Left lung (tissue), 10 donors: ENCODE results near the gene PLEK. TPM values are rescaled to one million over a fixed set of nuclear protein-coding genes. Genes with fewer than 3 reads are reported as not detected.

Source experiments
- ATAC-seq: fragments of 200-7000 bp; cut with Tn5 transposase; one replicate; pipeline ENCODE4 v1.9.1; 2020; ENCODE audit warnings: moderate library complexity
- DNase-seq, 4 donors: peaks; one replicate each; pipeline ENCODE4 v3.0.0-alpha.2; 2013 to 2020
- H3K27ac ChIP-seq, 2 donors: fragments of 200-600 bp; sonication (generic) in 1 of 2; one replicate each; pipeline versions ENCODE4 v1.5.0 to v1.8.0; 2020 to 2021
- H3K27me3 ChIP-seq, 2 donors: fragments of 200-600 bp; sonication (generic) in 1 of 2; one replicate each; pipeline versions ENCODE4 v1.5.0 to v1.8.0; 2020 to 2021
- H3K36me3 ChIP-seq, 2 donors: fragments of 200-600 bp; sonication (generic) in 1 of 2; one replicate each; pipeline versions ENCODE4 v1.5.0 to v1.8.0; 2020 to 2021
- H3K4me1 ChIP-seq, 2 donors: fragments of 200-600 bp; one replicate each; pipeline ENCODE4 v1.8.0; 2021
- H3K4me3 ChIP-seq, 2 donors: fragments of 200-600 bp; sonication (generic) in 1 of 2; one replicate each; pipeline versions ENCODE4 v1.5.0 to v1.8.0; 2020 to 2021; ENCODE audit warnings: mild to moderate bottlenecking in 1 of 2
- H3K9me3 ChIP-seq, 2 donors: fragments of 200-600 bp; sonication (generic) in 1 of 2; one replicate each; pipeline versions ENCODE4 v1.5.0 to v1.8.0; 2020 to 2021
- CTCF ChIP-seq, 2 donors: fragments of 200-600 bp; sonication (generic) in 1 of 2; IDR thresholded peaks; one replicate each; pipeline versions ENCODE4 v1.5.0 to v1.8.0; 2021; ENCODE audit warnings: antibody characterized with exemption in 2 of 2
- intact Hi-C, 2 donors: fragments of 100-400 bp; cut with DNase I; formaldehyde crosslinking; loops; one replicate each; pipeline versions ENCODE4 v1.11.2 to v1.14.2; 2022
- polyA plus RNA-seq, 6 donors: library from polyadenylated mRNA; unstranded; fragments of 120-200 nt; gene quantifications; one replicate each; pipeline ENCODE4 v1.2.1, GENCODE V29; 2013; ENCODE audit not compliant: insufficient read length in 6 of 6
- total RNA-seq, 2 donors: library from RNA; stranded (reverse); fragmentation: NEBNext Ultra II Directional; extraction: Animal tissue kit (Norgen Biotek cat#: 25700); gene quantifications; one replicate each; pipeline ENCODE4 v1.2.1, GENCODE V29; 2021
- donor health status: DM: no; HTN: yes; CAD: no.
- donor health status: DM: no; HTN: no; CAD: no.

The PLEK gene
- total and polyA plus RNA-seq, 8 donors, result 9.0 to 67.3 (median 11.7) TPM

GRCh38 chr2:68413466-68413865, 48.4 kb downstream of the PLEK start:
- Histone ChIP-seq H3K9me3 (no peaks in the 10 kb centered on the region), H3K4me3 (no peak overlapping the region), H3K4me1 (peaks cover 0 to 12% of the 10 kb centered on the region in 2 donors), H3K27ac (no peak overlapping the region), H3K27me3 (no peaks in the 10 kb centered on the region), H3K36me3 (no peaks in the 10 kb centered on the region)
- ATAC-seq, result no peak
- DNase-seq, result no peak
- no peak for TF ChIP-seq CTCF (IDR thresholded peaks at IDR 0.05)
- intact Hi-C loops, result no loop called here

GRCh38 chr2:68414452-68414851, 49.4 kb downstream of the PLEK start:
- ATAC-seq (no peak), DNase-seq (no peak)
- intact Hi-C loops, result no loop called here
- no peak for TF ChIP-seq CTCF (IDR thresholded peaks at IDR 0.05)
- Histone ChIP-seq H3K27ac (no peak overlapping the region), H3K9me3 (no peaks in the 10 kb centered on the region), H3K36me3 (no peaks in the 10 kb centered on the region), H3K4me3 (no peak overlapping the region), H3K27me3 (no peaks in the 10 kb centered on the region), H3K4me1 (peaks cover 0 to 12% of the 10 kb centered on the region in 2 donors)

GRCh38 chr2:68414876-68415275, 49.8 kb downstream of the PLEK start:
- no peak for TF ChIP-seq CTCF (IDR thresholded peaks at IDR 0.05)
- intact Hi-C loops, result no loop called here
- ATAC-seq, result no peak

GRCh38 chr2:68415521-68415920, 50.4 kb downstream of the PLEK start:
- peaks cover 0 to 12% of the 10 kb centered on the region in 2 donors for H3K4me1 ChIP-seq
- H3K27me3 ChIP-seq, result no peaks in the 10 kb centered on the region
- H3K4me3 ChIP-seq, result no peak overlapping the region
- TF ChIP-seq CTCF (IDR thresholded peaks at IDR 0.05), result no peak
- no peak for DNase-seq
- no peak for ATAC-seq
- no peaks in the 10 kb centered on the region for H3K36me3 ChIP-seq
- intact Hi-C loops, result no loop called here
- H3K9me3 ChIP-seq, result no peaks in the 10 kb centered on the region
- H3K27ac ChIP-seq, result no peak overlapping the region

More at GRCh38 chr2:68414876-68415275, 49.8 kb downstream of the PLEK start:
- H3K27me3 ChIP-seq, result no peaks in the 10 kb centered on the region
- no peak overlapping the region for H3K27ac ChIP-seq
- H3K36me3 ChIP-seq, result no peaks in the 10 kb centered on the region
- no peak for DNase-seq
- H3K4me1 ChIP-seq, result peaks cover 0 to 12% of the 10 kb centered on the region in 2 donors
- H3K9me3 ChIP-seq, result no peaks in the 10 kb centered on the region
- H3K4me3 ChIP-seq, result no peak overlapping the region

GRCh38 chr2:68416081-68416675, 51.1 kb downstream of the PLEK start:
- no peak for TF ChIP-seq CTCF (IDR thresholded peaks at IDR 0.05)
- Histone ChIP-seq H3K9me3 (no peaks in the 10 kb centered on the region), H3K27me3 (no peaks in the 10 kb centered on the region), H3K27ac (no peak overlapping the region), H3K36me3 (no peaks in the 10 kb centered on the region), H3K4me1 (peaks cover 0 to 12% of the 10 kb centered on the region in 2 donors), H3K4me3 (no peak overlapping the region)
- DNase-seq, result no peak
- intact Hi-C loops, result no loop called here
- ATAC-seq, result no peak
